PC-3 (cell line): Measurements from ENCODE around the gene ACAD11.

ENCODE experiments used
- EZH2 ChIP-seq: fragments of 300-600 bp; sonication (generic); IDR thresholded peaks from one replicate; pipeline ENCODE4 v1.6.1; 2017; ENCODE audit warnings: antibody characterized with exemption, mild to moderate bottlenecking, low read length; ENCODE audit not compliant: unreplicated experiment
- EZH2phosphoT487 ChIP-seq: fragments of 300-600 bp; sonication (generic); IDR thresholded peaks from 2 replicates; pipeline ENCODE4 v1.6.1; 2018; ENCODE audit warnings: mild to moderate bottlenecking, antibody characterized with exemption, low read length, borderline replicate concordance
- TF ChIP-seq, protein P1 (sequence below): fragments of 300-600 bp; sonication (generic); conservative IDR thresholded peaks from 2 replicates; pipeline ENCODE4 v1.5.1; 2017; ENCODE audit warnings: antibody characterized with exemption, low read depth, mild to moderate bottlenecking, low read length

- TF ChIP-seq, protein P1, sequence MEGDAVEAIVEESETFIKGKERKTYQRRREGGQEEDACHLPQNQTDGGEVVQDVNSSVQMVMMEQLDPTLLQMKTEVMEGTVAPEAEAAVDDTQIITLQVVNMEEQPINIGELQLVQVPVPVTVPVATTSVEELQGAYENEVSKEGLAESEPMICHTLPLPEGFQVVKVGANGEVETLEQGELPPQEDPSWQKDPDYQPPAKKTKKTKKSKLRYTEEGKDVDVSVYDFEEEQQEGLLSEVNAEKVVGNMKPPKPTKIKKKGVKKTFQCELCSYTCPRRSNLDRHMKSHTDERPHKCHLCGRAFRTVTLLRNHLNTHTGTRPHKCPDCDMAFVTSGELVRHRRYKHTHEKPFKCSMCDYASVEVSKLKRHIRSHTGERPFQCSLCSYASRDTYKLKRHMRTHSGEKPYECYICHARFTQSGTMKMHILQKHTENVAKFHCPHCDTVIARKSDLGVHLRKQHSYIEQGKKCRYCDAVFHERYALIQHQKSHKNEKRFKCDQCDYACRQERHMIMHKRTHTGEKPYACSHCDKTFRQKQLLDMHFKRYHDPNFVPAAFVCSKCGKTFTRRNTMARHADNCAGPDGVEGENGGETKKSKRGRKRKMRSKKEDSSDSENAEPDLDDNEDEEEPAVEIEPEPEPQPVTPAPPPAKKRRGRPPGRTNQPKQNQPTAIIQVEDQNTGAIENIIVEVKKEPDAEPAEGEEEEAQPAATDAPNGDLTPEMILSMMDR: no peak
- TF ChIP-seq EZH2phosphoT487 (no peak), EZH2 (no peak)
These were observed 66.2 kb downstream of the ACAD11 start for GRCh38 chr3:132593241-132593946.
